ENCODE measurements around the gene C6orf89.

Gene C6orf89

GRCh38 chr6:36917541-36918193 lies 31.9 kb downstream of the C6orf89 start:
- peak; percentile 95 for DNase-seq (ENCODE audit: low read depth)
- H3K4me3 ChIP-seq (ENCODE audit: control insufficient read depth, low read depth, low read length) = no peak overlapping the region
- TF ChIP-seq CTCF (IDR thresholded peaks at IDR 0.05; ENCODE audit: control insufficient read depth, insufficient read depth, low read depth, low read length, missing control alignments) = no peak

DNA sequence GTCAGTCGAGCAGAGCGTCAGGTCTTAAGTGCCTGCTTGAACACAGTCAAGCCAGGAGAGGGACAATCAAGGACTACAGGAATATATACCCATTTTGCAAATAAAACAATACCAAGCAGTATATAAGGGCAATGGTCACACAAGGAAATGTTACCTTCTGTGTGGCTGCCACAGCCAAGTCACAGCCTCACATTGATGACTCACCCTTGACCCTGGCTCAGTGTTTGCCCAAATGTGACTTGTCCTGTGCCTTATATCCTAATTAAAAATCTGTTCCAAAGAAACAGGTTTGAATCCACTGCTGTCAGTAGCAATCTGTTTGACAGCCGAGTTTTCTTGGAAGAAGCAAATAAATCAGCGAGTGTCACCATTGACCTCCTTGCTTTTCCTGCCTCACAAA lies 34.3 kb downstream of the C6orf89 start:
- DNase-seq (ENCODE audit: low read depth) = no peak
- TF ChIP-seq CTCF (IDR thresholded peaks at IDR 0.05; ENCODE audit: control insufficient read depth, insufficient read depth, low read depth, low read length, missing control alignments) = no peak

DNA sequence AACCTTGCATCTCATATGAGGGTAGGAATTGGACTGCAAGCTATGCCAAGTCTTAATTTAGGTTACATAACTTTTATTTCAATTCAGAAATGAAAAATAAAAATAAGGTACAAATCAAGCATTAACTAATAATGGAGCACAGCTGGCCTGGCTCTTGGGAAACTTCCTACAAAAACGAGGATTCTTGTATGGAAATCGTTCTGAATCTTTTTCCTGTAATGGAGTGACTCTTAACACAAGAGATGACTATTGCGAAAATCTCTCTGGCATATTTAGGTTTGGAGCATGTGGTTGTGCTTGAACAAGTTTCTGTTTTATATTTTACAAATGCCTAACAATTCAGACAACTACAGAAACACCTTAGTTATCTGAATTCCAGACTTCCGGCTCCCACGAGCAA lies 34.8 kb downstream of the C6orf89 start:
- DNase-seq (ENCODE audit: low read depth) = peak; percentile 38
- no peak for TF ChIP-seq CTCF (IDR thresholded peaks at IDR 0.05; ENCODE audit: control insufficient read depth, insufficient read depth, low read depth, low read length, missing control alignments)
- no peak overlapping the region for H3K4me3 ChIP-seq (ENCODE audit: control insufficient read depth, low read depth, low read length)

More for the DNA sequence above, 34.3 kb downstream of the C6orf89 start:
- H3K4me3 ChIP-seq (ENCODE audit: control insufficient read depth, low read depth, low read length) = no peak overlapping the region

- DNase-seq (ENCODE audit: low read depth) = no peak
- H3K4me3 ChIP-seq (ENCODE audit: control insufficient read depth, low read depth, low read length) = no peak overlapping the region
- TF ChIP-seq CTCF (IDR thresholded peaks at IDR 0.05; ENCODE audit: control insufficient read depth, insufficient read depth, low read depth, low read length, missing control alignments) = no peak
These were observed 38.4 kb downstream of the C6orf89 start for GRCh38 chr6:36924131-36924530.

- H3K4me3 ChIP-seq (ENCODE audit: control insufficient read depth, low read depth, low read length) = no peak overlapping the region
- DNase-seq (ENCODE audit: low read depth) = no peak
- TF ChIP-seq CTCF (IDR thresholded peaks at IDR 0.05; ENCODE audit: control insufficient read depth, insufficient read depth, low read depth, low read length, missing control alignments) = no peak
These were observed 39.1 kb downstream of the C6orf89 start for GRCh38 chr6:36924778-36925374.

DNA sequence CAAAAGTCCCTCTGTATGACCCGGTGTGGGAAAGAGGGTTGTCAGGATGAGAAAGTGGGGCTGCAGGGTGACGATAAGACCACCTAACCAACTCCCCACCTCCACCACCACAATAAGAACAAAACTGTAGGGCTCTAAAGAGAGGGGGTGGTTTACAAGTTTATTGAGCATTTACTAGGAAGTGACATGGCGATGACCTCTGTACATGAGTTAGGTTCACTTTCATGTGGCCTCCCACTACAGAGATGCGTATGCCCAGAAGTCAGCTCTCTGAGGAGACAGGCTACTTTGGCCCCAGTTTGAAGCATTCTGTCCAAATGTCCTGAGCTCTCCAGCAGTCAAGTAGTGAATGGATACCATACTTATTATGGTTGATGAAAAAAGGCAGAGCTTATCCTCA lies 40.1 kb downstream of the C6orf89 start:
- no peak for TF ChIP-seq CTCF (IDR thresholded peaks at IDR 0.05; ENCODE audit: control insufficient read depth, insufficient read depth, low read depth, low read length, missing control alignments)
- no peak overlapping the region for H3K4me3 ChIP-seq (ENCODE audit: control insufficient read depth, low read depth, low read length)
- DNase-seq (ENCODE audit: low read depth) = no peak

Measured in AG09309 (cell line).